Measurements from ENCODE around the gene ZNF438.

The ZNF438 gene

DNA sequence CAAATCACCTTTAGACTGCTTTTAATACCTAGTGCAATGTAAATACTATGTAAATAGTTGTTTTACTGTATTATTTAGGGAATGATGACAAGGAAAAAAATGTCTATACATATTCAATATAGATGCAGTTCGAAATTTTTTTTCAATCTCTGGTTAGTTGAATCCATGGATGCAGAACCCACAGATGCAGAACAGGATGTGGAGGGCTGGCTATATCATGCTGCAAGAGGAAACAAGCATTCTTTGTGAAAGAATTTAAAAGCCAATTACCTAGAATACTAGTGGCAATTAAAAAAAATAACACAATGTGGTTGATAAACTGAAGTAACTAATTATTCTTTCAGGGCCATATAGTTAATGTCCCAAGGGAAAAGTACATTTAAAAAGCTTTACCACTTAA lies 170.4 kb downstream of the ZNF438 start:
- TF ChIP-seq, protein P1, sequence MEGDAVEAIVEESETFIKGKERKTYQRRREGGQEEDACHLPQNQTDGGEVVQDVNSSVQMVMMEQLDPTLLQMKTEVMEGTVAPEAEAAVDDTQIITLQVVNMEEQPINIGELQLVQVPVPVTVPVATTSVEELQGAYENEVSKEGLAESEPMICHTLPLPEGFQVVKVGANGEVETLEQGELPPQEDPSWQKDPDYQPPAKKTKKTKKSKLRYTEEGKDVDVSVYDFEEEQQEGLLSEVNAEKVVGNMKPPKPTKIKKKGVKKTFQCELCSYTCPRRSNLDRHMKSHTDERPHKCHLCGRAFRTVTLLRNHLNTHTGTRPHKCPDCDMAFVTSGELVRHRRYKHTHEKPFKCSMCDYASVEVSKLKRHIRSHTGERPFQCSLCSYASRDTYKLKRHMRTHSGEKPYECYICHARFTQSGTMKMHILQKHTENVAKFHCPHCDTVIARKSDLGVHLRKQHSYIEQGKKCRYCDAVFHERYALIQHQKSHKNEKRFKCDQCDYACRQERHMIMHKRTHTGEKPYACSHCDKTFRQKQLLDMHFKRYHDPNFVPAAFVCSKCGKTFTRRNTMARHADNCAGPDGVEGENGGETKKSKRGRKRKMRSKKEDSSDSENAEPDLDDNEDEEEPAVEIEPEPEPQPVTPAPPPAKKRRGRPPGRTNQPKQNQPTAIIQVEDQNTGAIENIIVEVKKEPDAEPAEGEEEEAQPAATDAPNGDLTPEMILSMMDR (IDR thresholded peaks at IDR 0.05; ENCODE audit: low read depth, low read length): no peak

DNA sequence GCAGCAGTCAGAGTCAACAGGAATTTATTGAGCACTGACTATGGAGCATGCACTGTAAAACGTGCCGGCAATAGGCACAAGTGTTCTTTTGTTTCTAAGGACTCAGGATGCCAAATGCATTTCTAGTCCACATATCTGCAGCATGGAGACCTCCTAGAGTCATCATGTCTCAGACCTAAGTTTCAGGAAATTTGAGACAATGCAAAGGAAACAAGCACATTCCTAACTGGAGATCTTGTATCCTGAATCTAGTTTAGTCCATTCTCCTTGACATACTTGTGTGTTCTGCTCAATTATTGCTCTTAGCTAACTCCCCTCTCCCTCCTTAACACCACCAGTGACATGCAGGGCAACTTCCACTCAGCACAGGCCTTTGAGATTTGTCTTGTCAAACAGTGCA lies 173.2 kb downstream of the ZNF438 start:
- DNase-seq: no peak
- TF ChIP-seq, protein P1 (IDR thresholded peaks at IDR 0.05; ENCODE audit: low read depth, low read length): no peak
- no peak overlapping the region for H3K4me3 ChIP-seq (ENCODE audit: low read depth, low read length)
- no peaks in the 10 kb centered on the region for H3K27me3 ChIP-seq (ENCODE audit: insufficient read depth, low read depth, severe bottlenecking)
- no peak overlapping the region for H3K27ac ChIP-seq
- H3K9me3 ChIP-seq (ENCODE audit: severe bottlenecking): no peaks in the 10 kb centered on the region
- H3K36me3 ChIP-seq: no peaks in the 10 kb centered on the region

More for the DNA sequence above, 170.4 kb downstream of the ZNF438 start:
- no peaks in the 10 kb centered on the region for H3K27me3 ChIP-seq (ENCODE audit: insufficient read depth, low read depth, severe bottlenecking)
- no peaks in the 10 kb centered on the region for H3K9me3 ChIP-seq (ENCODE audit: severe bottlenecking)
- no peak overlapping the region for H3K4me3 ChIP-seq (ENCODE audit: low read depth, low read length)
- H3K36me3 ChIP-seq: no peaks in the 10 kb centered on the region
- no peak for DNase-seq
- H3K27ac ChIP-seq: no peak overlapping the region

DNA sequence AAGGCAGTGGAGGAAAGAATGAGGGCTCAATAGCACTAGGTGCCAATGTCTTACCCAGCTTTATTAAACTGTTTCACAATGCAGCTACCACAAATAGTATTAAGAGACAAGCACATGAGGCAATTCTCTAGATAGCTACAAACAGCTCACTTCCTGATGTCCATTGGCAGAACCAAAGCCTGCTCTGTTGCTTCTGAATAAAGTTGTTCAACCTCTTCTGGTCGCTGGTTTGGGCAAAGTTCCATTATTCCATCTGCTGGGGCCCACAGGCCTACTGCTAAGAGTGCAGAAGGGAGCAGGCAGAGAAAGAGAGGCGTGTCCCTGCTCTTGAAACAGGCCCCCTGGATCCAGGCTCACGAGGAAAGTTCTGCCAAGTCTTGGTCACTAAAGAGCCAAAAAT lies 173.9 kb downstream of the ZNF438 start:
- Histone ChIP-seq H3K4me3 (ENCODE audit: low read depth, low read length) (no peak overlapping the region), H3K27me3 (ENCODE audit: insufficient read depth, low read depth, severe bottlenecking) (no peaks in the 10 kb centered on the region), H3K27ac (no peak overlapping the region), H3K36me3 (no peaks in the 10 kb centered on the region), H3K9me3 (ENCODE audit: severe bottlenecking) (no peaks in the 10 kb centered on the region)
- DNase-seq: no peak
- TF ChIP-seq, protein P1 (IDR thresholded peaks at IDR 0.05; ENCODE audit: low read depth, low read length): no peak

DNA sequence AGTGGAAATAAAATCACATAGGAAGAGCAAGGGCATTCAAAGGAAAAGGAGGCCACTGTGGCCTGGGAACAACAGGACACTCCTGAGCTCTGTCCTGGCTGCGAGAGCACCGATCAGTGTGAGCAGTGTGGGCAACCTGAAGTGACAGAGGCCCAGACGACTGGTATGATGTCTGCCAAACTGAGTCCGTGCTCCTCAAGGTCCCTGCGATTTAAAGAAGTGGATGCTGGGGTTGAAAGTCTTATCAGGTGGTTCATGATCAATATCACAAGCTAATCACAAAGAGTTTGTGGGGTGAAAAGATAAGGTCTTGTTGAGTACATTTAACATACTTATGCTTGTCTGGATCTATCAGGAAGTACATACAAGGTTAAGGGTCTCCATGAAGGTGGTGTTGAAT lies 176.5 kb downstream of the ZNF438 start:
- Histone ChIP-seq H3K9me3 (ENCODE audit: severe bottlenecking) (no peaks in the 10 kb centered on the region), H3K27me3 (ENCODE audit: insufficient read depth, low read depth, severe bottlenecking) (no peaks in the 10 kb centered on the region), H3K27ac (no peak overlapping the region), H3K4me3 (ENCODE audit: low read depth, low read length) (no peak overlapping the region), H3K36me3 (no peaks in the 10 kb centered on the region)
- TF ChIP-seq, protein P1 (IDR thresholded peaks at IDR 0.05; ENCODE audit: low read depth, low read length): no peak
- no peak for DNase-seq

DNA sequence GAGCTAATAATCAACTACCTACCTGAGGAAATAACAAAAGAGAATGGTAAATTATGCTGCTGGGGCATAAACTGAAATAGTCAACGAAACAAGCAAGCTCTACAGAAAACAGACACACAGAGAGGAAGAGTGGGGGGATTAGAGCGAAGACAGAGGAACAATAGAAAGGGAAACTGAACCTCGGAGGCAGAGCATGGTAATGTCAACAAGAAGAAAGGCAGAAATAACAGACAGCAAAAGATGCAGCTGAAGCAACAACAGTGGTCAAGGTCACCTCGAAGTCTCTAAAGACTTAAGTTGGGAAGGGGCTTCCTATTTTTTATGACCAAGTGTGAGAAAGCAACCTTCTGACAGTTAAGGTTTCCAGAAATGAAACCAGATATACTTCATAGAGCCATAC lies 177.0 kb downstream of the ZNF438 start:
- no peaks in the 10 kb centered on the region for H3K36me3 ChIP-seq
- TF ChIP-seq, protein P1 (IDR thresholded peaks at IDR 0.05; ENCODE audit: low read depth, low read length): no peak

DNA sequence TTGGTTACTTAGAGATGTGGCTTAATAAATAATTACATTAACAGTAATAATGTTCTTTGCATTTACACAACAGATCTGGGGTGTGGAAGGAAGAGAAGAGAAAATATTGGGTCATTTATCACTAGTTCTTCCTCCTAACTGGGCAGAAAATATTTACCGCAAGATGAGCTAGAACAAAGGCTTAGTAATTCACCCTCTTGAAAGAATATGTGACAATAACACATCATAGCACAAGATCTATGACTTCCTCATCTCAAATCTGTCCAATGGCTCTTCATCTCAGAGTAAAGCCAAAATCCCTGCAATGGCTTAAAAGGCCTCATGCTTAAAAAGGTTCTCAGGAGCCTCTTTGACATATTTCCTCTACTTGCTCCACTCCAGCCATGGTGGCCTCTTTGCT lies 178.6 kb downstream of the ZNF438 start:
- TF ChIP-seq, protein P1 (IDR thresholded peaks at IDR 0.05; ENCODE audit: low read depth, low read length): no peak
- no peaks in the 10 kb centered on the region for H3K27me3 ChIP-seq (ENCODE audit: insufficient read depth, low read depth, severe bottlenecking)
- no peak overlapping the region for H3K27ac ChIP-seq
- no peaks in the 10 kb centered on the region for H3K36me3 ChIP-seq
- H3K9me3 ChIP-seq (ENCODE audit: severe bottlenecking): no peaks in the 10 kb centered on the region
- DNase-seq: no peak
- H3K4me3 ChIP-seq (ENCODE audit: low read depth, low read length): no peak overlapping the region

More for the DNA sequence above, 177.0 kb downstream of the ZNF438 start:
- Histone ChIP-seq H3K4me3 (ENCODE audit: low read depth, low read length) (no peak overlapping the region), H3K9me3 (ENCODE audit: severe bottlenecking) (no peaks in the 10 kb centered on the region), H3K27ac (no peak overlapping the region), H3K27me3 (ENCODE audit: insufficient read depth, low read depth, severe bottlenecking) (no peaks in the 10 kb centered on the region)
- no peak for DNase-seq
